Stimulated activated CD4-positive, alpha-beta T cell treated with anti-CD3 and anti-CD28 coated beads, Interleukin-4, amount 100 ng/mL, for 48 hours (primary cell): Measurements from ENCODE around the gene LRRFIP1.

Experiments
- DNase-seq, 2 donors: peaks; one replicate each; pipeline ENCODE4 v3.0.0-alpha.2; 2020; ENCODE audit warnings: low read depth in 2 of 2

The LRRFIP1 gene

GRCh38 chr2:237640493-237640998 is 13.2 kb downstream of the LRRFIP1 start:
- no peak for DNase-seq

GRCh38 chr2:237642038-237642734 is 14.8 kb downstream of the LRRFIP1 start:
- no peak for DNase-seq

GRCh38 chr2:237643066-237643465 is 15.7 kb downstream of the LRRFIP1 start:
- no peak for DNase-seq

GRCh38 chr2:237643582-237644380 is 16.4 kb downstream of the LRRFIP1 start:
- DNase-seq = no peak

GRCh38 chr2:237644381-237644703 is 17.0 kb downstream of the LRRFIP1 start:
- no peak for DNase-seq

- no peak for DNase-seq
Measured at GRCh38 chr2:237645261-237645660, 17.9 kb downstream of the LRRFIP1 start.

- no peak for DNase-seq
Measured at GRCh38 chr2:237647176-237648015, 20.0 kb downstream of the LRRFIP1 start.

- no peak for DNase-seq
Measured at GRCh38 chr2:237648016-237648381, 20.6 kb downstream of the LRRFIP1 start.

- DNase-seq = no peak
Measured at GRCh38 chr2:237649541-237650454, 22.4 kb downstream of the LRRFIP1 start.

GRCh38 chr2:237650455-237650850 is 23.1 kb downstream of the LRRFIP1 start:
- DNase-seq = no peak

- no peak for DNase-seq
Measured at GRCh38 chr2:237651761-237652160, 24.4 kb downstream of the LRRFIP1 start.

- DNase-seq = no peak
Measured at GRCh38 chr2:237652181-237652580, 24.8 kb downstream of the LRRFIP1 start.

GRCh38 chr2:237652854-237653253 is 25.5 kb downstream of the LRRFIP1 start:
- no peak for DNase-seq

GRCh38 chr2:237653776-237654558 is 26.6 kb downstream of the LRRFIP1 start:
- no peak for DNase-seq

- no peak for DNase-seq
Measured at GRCh38 chr2:237657063-237657462, 29.7 kb downstream of the LRRFIP1 start.

GRCh38 chr2:237660381-237660900 is 33.1 kb downstream of the LRRFIP1 start:
- DNase-seq = no peak

GRCh38 chr2:237661270-237661669 is 33.9 kb downstream of the LRRFIP1 start:
- DNase-seq = no peak

- no peak for DNase-seq
Measured at GRCh38 chr2:237661799-237662328, 34.5 kb downstream of the LRRFIP1 start.

- peak; percentile 19 to 55 for DNase-seq
Measured at GRCh38 chr2:237662671-237663093, 35.3 kb downstream of the LRRFIP1 start.
